Hepatocyte (in vitro differentiated cells): ENCODE measurements around the gene RPN2.

Experiments used
- EZH2 ChIP-seq: fragments of 200-600 bp; sonication (generic); IDR thresholded peaks from 2 replicates; pipeline ENCODE4 v1.6.1; 2016; ENCODE audit warnings: antibody characterized with exemption, mild to moderate bottlenecking, borderline replicate concordance
- EZH2phosphoT487 ChIP-seq: fragments of 200-600 bp; sonication (generic); IDR thresholded peaks from one replicate; pipeline ENCODE4 v1.6.1; 2018; ENCODE audit warnings: antibody characterized with exemption, mild to moderate bottlenecking, low read depth, moderate library complexity; ENCODE audit not compliant: unreplicated experiment, severe bottlenecking
- TF ChIP-seq, protein P1 (sequence below): fragments of 200-600 bp; sonication (generic); IDR thresholded peaks from 2 replicates; pipeline ENCODE4 v1.5.1; 2016; ENCODE audit warnings: antibody characterized with exemption, mild to moderate bottlenecking; ENCODE audit not compliant: poor library complexity

DNA sequence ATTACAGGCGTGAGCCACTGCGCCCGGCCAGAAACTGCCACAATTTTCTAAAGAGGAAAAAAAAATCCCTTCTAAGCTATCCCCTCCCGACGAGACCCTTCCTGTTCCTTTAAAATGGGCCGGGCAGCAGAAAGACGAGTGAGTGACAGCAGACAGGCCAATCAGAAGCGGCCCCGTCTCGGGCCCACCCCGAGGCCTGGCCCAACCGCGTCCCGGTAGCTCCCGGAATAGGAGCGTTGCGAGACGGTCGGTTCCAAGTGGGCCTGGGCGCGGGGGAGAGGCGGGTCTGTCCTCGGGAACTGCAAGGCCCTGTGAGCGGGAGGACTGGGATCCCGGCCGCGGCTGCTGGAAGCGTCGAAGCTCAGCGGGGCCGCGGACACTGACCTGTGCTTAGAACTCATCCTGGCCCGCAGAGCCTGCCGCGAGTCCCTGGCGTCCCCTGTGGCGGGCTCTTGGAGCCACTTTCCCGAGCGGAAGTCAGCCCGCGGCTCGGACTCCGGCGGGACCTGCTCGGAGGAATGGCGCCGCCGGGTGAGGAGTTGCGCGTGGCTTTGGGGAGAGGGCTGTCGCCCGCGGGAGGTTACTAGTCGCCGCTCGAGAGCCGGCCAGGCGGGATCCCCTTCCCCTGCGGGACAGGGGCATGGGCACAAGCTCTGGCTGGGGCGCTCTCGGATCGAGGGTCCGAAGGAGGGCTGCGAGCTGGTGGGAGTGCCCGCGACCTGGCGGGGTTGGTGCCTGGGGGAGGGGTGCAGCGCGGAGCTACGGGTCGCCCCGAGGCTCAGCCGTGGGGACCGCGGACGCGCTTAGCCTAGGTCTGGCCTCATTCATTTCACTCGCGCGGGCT is at the start of gene RPN2, which contains the start of gene MROH8:
- TF ChIP-seq, protein P1, sequence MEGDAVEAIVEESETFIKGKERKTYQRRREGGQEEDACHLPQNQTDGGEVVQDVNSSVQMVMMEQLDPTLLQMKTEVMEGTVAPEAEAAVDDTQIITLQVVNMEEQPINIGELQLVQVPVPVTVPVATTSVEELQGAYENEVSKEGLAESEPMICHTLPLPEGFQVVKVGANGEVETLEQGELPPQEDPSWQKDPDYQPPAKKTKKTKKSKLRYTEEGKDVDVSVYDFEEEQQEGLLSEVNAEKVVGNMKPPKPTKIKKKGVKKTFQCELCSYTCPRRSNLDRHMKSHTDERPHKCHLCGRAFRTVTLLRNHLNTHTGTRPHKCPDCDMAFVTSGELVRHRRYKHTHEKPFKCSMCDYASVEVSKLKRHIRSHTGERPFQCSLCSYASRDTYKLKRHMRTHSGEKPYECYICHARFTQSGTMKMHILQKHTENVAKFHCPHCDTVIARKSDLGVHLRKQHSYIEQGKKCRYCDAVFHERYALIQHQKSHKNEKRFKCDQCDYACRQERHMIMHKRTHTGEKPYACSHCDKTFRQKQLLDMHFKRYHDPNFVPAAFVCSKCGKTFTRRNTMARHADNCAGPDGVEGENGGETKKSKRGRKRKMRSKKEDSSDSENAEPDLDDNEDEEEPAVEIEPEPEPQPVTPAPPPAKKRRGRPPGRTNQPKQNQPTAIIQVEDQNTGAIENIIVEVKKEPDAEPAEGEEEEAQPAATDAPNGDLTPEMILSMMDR, result no peak
- TF ChIP-seq EZH2 (no peak), EZH2phosphoT487 (no peak)
